GM19351 (cell line): ENCODE results near the gene BAX.

Experiments
- ATAC-seq: cut with Tn5 transposase; IDR thresholded peaks from one replicate; pipeline ENCODE4 v1.9.1; 2021; ENCODE audit warnings: mild to moderate bottlenecking, moderate library complexity; ENCODE audit not compliant: unreplicated experiment

The BAX gene

DNA sequence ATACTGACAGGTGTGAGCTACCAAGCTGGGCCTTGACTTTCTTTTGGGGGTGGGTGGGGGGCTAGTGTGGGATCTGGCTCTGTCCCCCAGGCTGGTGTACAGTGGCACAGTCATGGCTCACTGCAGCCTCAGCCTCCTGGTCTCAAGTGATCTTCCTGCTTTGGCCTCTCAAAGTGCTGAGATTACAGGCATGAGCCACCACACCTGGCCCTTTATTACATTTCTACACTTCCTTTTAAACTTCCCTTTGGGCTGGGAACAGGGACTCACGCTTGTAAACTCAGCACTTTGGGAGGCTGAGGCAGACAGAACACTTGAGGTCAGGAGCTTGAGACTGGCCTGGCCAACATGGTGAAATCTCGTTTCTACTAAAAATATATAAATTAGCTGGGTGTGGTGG is 22.4 kb downstream of the BAX start:
- ATAC-seq, result no peak

DNA sequence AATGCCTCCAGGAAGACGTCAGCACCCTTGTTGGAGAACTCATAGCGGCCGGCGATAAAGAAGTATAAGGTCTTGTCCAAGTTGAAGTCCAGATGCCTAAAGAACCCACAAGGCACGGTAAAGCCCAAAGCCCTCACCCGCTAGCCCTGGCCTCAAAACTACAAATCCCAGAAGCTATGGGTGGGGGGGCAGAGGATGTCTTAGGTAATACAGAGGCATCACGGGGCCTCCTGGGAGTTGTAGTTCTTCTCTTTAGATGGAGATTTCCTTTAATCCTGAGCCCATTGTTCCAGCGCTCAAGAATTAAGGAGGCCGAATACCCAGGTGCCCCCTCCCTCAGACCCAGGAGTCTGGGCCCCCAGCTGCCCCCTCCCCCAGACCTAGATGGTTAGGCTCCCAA is 27.6 kb downstream of the BAX start:
- ATAC-seq, result no peak

DNA sequence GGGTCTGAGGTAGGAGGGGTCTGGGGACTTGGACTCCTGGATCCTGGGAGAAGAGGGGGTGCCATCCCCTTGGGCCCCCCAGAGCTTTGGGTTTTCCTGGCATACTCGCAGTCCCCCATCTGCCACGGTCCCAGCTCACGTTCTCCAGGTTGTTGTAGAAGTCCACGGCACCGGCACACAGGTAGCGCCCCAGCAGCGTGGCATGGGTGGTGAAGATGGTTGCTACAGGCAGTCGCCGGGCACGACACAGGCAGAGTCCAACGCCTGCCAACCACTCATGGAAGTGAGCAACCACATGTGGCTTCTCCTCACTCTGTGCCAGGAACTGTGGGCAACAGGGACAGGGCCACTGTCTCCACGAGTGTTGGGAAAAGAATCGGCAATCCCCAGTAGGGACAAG is 31.0 kb downstream of the BAX start:
- no peak for ATAC-seq

DNA sequence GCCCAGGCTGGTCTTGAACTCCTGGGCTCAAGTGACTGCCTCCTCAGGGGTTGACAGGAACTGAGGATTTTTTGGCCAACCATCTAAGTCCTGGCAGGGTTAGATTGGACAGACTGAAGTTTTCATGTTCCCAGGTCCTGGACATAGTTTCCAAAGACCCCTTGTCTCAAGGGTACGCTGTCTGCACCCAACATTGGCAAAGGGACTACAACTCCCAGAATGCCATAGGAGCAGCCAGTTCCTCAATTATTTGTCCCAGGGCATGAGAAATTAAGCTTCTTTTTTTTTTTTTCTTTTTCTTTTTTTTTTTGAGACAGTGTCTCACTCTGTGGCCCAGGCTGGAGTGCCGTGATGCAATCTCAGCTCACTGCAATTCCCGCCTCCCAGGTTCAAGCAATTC is 31.5 kb downstream of the BAX start:
- no peak for ATAC-seq

DNA sequence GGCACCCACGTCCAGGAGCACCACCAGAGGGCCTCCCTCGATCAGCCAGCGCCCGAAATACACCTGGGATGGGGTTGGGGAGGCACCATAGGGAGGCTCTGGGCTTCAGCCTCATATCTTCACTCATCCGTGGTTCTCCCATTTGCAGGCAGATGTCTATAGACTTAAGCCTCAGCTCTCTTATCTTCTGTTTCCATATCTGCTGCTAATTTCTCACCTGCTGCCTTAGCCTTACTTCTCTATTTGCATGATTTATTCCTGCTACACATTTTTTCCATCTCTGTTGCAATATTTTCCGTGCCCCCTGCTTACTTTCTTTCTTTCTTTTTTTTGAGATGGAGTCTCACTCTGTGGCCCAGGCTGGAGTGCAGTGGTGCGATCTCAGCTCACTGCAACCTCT is 32.6 kb downstream of the BAX start:
- no peak for ATAC-seq

DNA sequence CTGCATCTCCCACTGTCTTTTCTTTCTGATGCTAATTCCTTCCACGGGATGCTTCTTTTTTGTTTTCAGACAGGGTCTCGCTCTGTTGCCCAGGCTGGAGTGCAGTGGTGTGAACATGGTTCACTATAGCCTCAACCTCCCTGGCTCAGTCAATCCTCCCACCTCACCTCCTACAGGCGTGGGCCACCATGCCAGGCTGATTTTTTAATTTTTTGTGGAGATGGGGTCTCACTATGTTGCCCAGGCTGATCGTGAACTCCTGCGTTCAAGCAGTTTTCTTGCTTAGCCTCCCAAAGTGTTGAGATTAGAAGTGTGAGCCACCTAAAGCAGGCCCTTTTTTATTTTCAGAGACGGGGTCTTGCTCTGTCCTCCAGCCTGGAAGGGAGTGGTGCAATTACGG is 33.6 kb downstream of the BAX start:
- no peak for ATAC-seq

DNA sequence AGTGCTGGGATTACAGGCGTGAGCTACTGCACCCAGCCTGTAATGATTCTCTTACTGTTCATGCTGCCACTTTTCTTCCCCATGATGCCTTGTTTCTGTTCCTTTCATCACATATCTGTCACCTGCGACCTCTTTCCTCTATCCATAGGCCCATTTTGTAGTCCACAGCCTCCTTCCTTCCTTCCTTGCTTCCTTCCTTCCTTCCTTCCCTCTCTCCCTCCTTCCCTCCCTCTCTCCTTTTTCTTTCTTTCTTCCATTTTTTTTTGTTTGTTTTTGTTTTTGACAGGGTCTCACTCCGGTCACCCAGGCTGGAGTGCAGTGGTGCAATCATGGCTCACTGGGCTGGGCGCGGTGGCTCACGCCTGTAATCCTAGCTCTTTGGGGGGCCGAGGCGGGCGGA is 34.2 kb downstream of the BAX start:
- ATAC-seq, result no peak

DNA sequence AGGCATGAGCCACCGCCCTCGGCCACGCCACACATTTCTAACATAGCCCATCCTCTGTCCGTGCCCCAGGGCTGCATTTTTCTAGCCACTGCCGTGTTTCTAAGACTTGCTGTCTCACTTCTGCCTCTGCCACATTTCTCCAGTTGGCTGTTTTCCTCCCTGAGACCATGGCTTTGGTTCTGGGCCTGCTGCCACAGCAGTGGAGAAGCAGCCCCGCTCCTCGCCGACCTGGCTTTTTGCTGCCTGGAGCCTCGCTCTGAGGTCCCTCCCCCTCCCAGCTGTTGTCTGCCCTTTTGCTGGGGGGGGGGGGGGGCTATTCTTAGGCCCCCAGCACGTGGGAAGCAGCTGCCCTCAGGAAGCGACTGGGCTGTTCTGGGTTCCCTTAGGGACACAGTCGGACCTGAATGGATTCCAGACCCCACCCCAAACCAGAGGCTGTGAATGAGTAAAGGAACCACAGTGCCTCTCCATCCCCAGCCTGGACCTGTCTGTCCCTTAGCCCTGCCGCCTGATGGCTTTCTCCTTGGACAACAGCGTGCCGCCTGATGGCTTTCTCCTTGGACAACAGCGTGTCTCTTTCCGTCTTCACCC is 35.1 kb downstream of the BAX start:
- ATAC-seq, result no peak

DNA sequence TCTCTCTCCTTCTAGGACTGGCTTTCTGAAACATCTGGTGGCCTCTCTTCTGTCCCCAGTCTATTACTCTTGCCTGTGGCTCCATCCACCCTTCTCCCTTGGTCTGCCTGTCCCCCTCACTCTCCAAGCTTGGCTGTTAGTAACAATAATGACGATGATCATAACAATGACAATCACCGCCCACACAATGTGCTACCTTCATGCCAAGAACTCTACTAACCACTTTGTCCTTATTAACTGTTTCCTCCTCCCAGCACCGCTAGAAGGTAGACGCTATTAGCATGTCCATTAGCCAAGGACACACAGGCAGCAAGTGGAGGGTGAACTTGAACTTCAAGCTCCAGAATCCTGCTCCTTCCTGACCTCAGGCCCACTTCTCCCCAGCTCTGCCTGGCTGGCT is 35.7 kb downstream of the BAX start:
- ATAC-seq, result no peak

DNA sequence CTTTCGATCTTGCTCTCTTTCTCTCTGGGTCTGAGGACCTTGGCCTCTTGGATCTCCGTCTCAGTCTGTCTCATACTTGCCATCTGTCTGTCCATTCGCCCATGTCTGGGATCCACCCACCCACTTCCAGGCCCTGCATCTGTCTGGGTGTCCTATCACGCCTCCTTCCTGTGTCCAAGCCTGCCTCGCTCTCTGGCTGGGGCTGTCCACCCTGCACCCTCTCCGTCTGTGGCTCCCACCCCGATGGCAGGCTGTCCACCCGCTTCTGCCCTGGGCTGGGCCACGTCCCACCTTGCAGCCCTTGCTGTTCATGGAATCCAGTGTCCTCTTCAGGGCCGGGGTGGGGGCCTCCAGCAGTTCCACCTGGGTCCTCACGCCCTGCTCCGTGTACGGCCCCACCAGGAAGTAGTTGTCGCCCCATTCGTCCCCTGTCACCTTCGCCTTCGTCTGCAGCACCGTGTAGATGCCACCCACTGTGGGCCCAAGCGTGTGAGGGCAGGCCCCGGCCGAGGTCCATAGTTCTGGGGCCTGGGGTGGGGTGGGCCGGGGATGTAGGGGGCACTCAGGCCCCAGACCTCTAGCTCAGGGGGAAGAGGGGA is 36.4 kb downstream of the BAX start:
- no peak for ATAC-seq

DNA sequence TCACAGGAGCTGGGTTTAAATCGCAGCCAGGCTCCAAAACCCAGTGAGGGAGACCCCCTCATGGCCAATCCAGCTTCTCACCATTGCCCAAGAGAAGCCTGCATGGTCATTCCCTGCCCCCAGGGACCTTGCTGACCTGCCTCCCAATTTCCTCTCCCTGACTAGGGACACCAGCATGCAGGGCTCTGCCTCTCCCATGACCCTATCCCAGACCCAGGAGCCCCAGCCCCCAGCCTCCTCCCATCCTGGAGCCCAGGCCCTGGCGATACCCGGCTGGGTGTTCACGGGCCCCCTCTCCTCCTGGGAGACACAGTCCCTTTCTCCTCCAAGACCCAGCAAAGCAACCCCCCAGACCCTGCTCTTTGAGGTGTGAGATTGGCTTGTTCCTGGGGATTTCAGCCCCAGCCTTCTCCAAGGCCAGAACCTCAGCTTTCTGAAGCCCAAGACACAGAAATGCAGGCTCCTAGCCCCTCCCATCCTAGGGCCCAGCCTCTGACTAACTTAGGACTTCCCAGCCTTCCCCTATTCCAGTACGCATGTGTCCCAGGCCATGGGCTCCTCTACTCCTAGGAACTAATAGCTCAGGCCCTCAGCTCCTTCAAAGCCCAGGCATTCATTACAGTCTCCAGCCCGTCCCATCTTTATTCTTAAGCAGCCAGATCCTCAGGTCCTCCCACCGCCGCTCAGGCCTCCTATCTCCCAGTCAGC is 37.4 kb downstream of the BAX start:
- ATAC-seq, result no peak

DNA sequence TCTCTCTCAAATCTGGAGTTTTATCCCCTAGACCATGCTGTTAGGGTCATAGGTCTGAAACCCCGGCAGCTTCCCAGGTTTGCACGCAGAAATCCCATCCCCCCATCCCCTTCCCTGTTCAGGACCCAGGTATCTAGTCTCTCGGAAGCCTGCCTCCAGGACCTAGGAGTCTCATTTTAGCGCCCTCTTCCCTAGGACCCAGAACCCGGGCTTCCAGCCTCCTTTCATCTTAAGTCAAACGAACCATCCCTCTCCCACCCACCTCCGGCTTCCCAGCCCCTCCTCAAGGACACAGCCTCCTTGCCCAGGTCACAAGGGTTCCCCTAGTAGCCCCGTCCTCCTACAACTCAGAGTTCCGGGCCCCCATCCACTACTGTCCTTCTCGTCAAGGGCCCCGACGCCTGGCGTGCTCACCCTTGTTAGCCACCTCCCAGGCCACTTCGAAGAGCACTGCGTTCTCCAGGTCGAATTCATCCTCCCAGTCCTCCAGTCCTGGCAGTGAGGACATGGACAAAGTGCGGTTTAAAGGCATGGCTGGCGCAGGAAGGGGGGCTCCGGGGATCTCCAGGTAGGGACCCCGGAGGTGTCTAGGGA is 38.0 kb downstream of the BAX start:
- ATAC-seq, result no peak

DNA sequence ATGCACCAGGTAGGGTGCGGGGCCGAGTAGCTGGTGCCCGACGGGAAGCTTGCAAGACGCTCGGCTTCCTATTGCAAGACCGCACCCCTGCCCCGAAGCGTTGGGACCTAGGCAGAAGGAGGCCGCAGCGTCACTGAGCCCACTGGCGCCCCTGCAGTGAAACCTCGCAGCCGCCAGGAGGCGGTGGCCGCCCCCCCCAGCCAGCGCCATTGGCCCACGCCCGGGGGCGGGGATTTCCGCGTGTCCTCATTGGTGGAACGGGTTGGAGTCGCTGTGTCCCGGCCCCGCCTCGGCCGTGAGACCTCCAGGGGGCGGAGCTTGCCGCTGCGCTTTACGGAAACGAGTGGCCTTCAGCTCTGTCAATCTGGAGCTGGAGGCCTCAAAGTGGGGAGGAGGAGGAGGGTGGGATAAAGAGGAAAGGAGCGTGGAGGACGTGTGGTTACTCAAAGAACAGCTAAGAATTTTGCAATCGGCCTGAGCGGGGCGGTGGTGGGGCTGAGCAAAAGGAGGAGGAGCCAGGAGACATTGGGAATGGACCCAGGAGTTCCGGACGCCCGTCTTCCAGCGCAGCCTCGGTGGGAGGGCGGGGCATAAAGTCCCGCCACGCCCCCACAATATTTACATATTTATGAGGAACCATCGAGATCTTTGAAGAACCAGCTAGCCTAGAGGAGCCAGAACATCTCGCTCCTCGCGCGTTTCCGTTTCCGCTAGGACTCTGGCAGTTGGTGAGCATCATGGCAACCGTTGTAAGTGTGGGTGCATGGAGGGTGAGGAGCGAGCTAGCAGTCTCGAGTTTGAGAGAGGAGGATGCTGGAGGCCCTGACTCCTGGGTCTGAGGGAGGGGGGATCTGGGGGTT is 38.7 kb downstream of the BAX start, which contains the start of the genes GYS1 and RUVBL2:
TSS of gene GYS1 (minus strand) at position 135 of the 860 bp plus-strand sequence. CDS start 197 bp downstream, outside the sequence.
TSS of gene RUVBL2 (plus strand) at position 713 of the 860 bp plus-strand sequence. CDS start at position 738, 25 bp downstream.
- peak; percentile 88 for ATAC-seq

DNA sequence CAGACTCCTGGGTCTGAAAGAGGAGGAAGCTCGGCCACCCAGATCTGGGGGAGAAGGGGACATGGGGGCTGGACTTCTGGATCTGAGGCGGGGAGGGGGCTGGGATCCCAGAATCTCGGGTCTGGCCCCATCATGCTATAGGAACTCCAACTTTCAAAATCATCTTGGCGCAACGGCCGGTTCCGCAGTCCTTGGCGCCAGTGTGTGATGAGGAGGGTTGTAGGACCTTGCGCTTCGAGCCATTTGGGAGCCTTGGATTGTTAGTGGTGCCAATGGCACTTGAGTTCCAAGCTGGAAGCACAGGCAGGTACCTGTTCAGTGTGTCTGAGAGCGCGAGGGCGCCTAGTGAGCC is 39.3 kb downstream of the BAX start:
- no peak for ATAC-seq

DNA sequence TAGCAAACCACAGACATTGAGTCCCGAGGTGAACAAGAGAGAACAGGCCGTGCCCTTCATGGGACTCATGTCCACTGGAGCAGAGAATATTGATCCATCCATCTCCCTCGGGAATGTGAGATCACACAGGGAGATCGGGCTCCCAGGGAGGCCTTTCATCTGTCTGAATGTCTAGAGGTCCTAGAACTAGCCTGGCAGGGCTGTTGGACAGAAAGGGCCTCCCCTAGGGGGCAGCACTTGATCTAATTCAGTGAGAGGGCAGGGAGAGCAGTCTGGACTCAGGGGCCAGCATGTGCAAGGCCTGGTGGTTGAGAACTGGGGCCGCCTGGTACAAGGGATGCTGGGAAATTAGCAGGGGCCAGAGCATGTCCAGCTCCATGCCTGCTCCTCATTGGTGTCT is 43.3 kb downstream of the BAX start:
- no peak for ATAC-seq

DNA sequence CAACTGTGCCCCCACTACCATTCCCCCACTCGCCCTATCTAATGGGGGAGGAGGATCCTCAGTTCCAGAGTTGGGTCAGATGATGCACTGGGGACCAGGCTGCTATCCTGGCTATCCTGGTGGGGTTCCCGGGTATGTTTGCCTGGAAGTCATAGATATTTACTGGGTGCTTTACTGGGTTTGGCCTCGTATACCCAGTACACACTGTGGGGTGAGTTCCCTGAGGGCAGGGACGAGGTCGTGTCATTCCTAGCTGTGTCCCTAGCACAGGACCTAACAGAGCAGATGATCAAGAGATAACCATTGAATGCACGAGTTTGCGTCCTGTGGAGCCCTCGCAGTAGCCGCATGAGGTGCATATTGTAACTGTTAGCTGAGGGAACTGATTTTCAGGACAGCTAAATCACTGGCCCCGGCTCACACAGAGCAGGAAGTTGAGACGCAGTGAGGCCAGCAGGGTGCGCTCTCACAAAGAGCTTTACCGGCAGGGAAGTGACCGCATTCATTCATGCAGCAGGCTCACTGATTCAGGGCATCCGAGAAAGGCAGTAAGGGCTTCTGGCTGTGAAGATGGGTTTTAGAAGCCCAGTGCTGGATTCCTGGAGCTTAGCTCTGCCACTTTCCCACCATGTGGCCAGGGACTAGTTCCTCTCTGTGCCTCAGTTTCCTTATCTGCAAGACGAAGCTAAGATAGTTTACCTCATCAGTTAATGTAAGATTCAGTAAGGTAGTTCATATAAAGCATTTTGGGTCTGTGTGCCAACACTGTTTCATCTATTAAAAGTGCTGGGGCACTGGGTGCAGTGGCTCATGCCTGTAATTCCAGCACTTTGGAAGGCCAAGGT is 45.0 kb downstream of the BAX start:
- no peak for ATAC-seq

DNA sequence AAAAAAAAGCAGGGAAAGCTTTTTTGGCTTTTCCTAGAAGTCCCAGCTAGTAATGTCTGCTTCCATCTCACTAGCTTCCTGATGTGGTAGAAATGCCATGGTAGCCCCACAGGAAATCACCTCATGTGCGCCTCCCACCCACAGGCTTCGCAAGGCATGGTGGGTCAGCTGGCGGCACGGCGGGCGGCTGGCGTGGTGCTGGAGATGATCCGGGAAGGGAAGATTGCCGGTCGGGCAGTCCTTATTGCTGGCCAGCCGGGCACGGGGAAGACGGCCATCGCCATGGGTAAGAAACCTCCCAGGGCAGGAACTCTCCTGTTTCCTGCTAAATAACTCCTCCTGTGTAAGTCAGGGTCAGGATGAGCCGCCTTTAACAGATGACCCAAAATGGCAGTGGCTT is 49.5 kb downstream of the BAX start:
- no peak for ATAC-seq

DNA sequence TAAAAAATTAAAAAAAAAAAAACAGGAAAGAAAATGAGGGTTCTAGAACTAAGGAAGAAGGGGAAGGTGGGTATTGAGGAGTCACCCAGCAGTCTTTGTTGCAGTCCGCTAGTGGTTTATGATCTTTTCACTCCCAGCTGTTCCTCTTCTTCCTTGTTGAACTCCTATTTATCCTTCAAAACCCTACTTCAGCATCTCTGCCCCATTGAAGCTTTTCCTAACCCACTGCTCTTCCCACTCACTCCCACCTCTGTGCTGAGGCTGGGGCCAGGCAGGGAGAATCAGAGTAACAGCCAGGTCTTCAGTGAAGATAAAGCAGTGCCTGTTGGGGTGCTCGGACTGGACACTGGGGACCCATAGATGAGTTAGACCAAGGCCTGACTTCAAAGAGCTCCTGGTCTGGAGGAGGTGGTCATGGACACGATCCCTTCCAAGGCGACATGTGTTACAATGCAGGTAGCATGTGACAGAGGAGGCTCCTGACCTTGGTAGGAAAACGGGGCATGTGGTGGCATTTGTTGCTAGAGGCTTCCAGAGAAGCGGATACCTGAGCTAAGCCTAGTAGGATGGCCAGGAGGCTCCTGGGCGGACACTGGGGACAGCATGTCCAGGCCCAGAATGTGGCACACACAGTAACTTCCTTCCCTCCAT is 50.4 kb downstream of the BAX start:
- ATAC-seq, result no peak

DNA sequence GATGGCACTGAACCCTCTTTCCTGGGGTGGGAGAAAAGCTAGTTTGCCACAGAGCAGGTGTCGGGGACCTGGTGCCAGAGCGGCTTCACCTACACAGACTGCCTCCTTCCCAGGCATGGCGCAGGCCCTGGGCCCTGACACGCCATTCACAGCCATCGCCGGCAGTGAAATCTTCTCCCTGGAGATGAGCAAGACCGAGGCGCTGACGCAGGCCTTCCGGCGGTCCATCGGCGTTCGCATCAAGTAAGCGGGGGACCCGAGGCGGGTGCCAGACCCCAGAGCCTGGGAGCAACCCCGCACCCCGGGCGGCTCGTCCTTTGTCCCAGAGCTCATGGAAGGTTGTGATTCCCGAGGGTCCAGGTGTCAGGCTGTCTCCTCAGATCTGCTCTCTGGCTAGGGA is 52.2 kb downstream of the BAX start:
- ATAC-seq, result no peak

DNA sequence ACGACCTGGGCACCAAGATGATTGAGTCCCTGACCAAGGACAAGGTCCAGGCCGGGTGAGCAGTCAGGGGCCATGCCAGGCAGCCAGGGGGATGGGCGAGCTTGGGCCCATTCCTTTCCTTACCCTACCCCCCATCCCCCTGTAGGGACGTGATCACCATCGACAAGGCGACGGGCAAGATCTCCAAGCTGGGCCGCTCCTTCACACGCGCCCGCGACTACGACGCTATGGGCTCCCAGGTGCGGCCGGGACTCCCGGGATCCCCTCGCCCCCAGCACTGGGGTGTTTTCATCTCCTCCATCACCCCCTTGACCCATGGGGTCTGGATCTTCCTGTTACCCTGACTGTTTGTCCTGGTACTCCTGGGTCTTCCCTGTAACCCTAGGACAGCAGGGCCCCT is 55.2 kb downstream of the BAX start:
- ATAC-seq, result no peak
